Progenitor cell of endocrine pancreas (in vitro differentiated cells): ENCODE data around the gene SLC7A14. TPM values are rescaled to one million over a fixed set of nuclear protein-coding genes. Genes with fewer than 3 reads are reported as not detected.

ENCODE experiments used
- DNase-seq: peaks from one replicate; pipeline ENCODE4 v3.0.0; 2021; ENCODE audit warnings: low spot score; ENCODE audit not compliant: unreplicated experiment
- H3K27ac Mint-ChIP-seq: 2 replicates; pipeline ENCODE4 v1.8.0; 2021; ENCODE audit warnings: mild to moderate bottlenecking, moderate library complexity, mixed read lengths
- H3K27me3 Mint-ChIP-seq: 2 replicates; pipeline ENCODE4 v1.8.0; 2021; ENCODE audit warnings: mixed read lengths
- H3K36me3 Mint-ChIP-seq: 2 replicates; pipeline ENCODE4 v1.8.0; 2022; ENCODE audit warnings: mixed read lengths; ENCODE audit not compliant: insufficient read depth
- H3K4me1 Mint-ChIP-seq: 2 replicates; pipeline ENCODE4 v1.8.0; 2021; ENCODE audit warnings: low read depth, mixed read lengths
- H3K4me3 Mint-ChIP-seq: 2 replicates; pipeline ENCODE4 v1.8.0; 2021; ENCODE audit warnings: low read depth, mild to moderate bottlenecking, moderate library complexity, mixed read lengths
- H3K9me3 Mint-ChIP-seq: 2 replicates; pipeline ENCODE4 v1.8.0; 2021; ENCODE audit warnings: low read depth, mixed read lengths
- CTCF ChIP-seq: fragments of 200-600 bp; sonication (generic); IDR thresholded peaks from one replicate; pipeline ENCODE4 v1.5.0; 2021; ENCODE audit warnings: antibody characterized with exemption, mild to moderate bottlenecking; ENCODE audit not compliant: unreplicated experiment
- total RNA-seq: library from RNA; stranded (reverse); gene quantifications from 2 replicates; pipeline ENCODE4 v1.2.1, GENCODE V29; 2021

Gene SLC7A14
- total RNA-seq, 1 donor from 2014 or later: 1.2 TPM

- Mint-ChIP-seq H3K36me3 (peaks cover 1% of the 10 kb centered on the region), H3K4me1 (peaks cover 24% of the 10 kb centered on the region), H3K27ac (no peak overlapping the region), H3K27me3 (no peaks in the 10 kb centered on the region), H3K9me3 (no peaks in the 10 kb centered on the region), H3K4me3 (no peak overlapping the region)
- TF ChIP-seq CTCF: no peak
- no peak for DNase-seq
Observed at GRCh38 chr3:170429050-170429449, 156.8 kb downstream of the SLC7A14 start.

- no peak for DNase-seq
- H3K4me1 Mint-ChIP-seq: peaks cover 24% of the 10 kb centered on the region
Observed at GRCh38 chr3:170428095-170428494, 157.8 kb downstream of the SLC7A14 start.

GRCh38 chr3:170426240-170426797, 159.6 kb downstream of the SLC7A14 start:
- Mint-ChIP-seq H3K4me3 (peak overlapping the region; percentile 59), H3K27ac (peak overlapping the region; percentile 95), H3K27me3 (peaks cover 3% of the 10 kb centered on the region), H3K9me3 (no peaks in the 10 kb centered on the region), H3K36me3 (peaks cover 1% of the 10 kb centered on the region), H3K4me1 (peaks cover 24% of the 10 kb centered on the region)
- no peak for TF ChIP-seq CTCF
- DNase-seq: no peak

More at GRCh38 chr3:170428095-170428494, 157.8 kb downstream of the SLC7A14 start:
- Mint-ChIP-seq H3K36me3 (peaks cover 1% of the 10 kb centered on the region), H3K27me3 (no peaks in the 10 kb centered on the region), H3K9me3 (no peaks in the 10 kb centered on the region), H3K4me3 (no peak overlapping the region), H3K27ac (no peak overlapping the region)
- TF ChIP-seq CTCF: no peak

- TF ChIP-seq CTCF: no peak
- Mint-ChIP-seq H3K36me3 (peaks cover 1% of the 10 kb centered on the region), H3K4me3 (peak overlapping the region; percentile 59), H3K27me3 (peaks cover 6% of the 10 kb centered on the region), H3K27ac (peak overlapping the region; percentile 95), H3K9me3 (no peaks in the 10 kb centered on the region), H3K4me1 (peaks cover 24% of the 10 kb centered on the region)
- peak; percentile 17 for DNase-seq
Observed at GRCh38 chr3:170425491-170426239, 160.2 kb downstream of the SLC7A14 start.

GRCh38 chr3:170424879-170425278, 161.0 kb downstream of the SLC7A14 start:
- peaks cover 1% of the 10 kb centered on the region for H3K36me3 Mint-ChIP-seq

More at GRCh38 chr3:170424879-170425278, 161.0 kb downstream of the SLC7A14 start:
- H3K4me1 Mint-ChIP-seq: peaks cover 27% of the 10 kb centered on the region
- no peak overlapping the region for H3K27ac Mint-ChIP-seq
- H3K9me3 Mint-ChIP-seq: no peaks in the 10 kb centered on the region
- no peak for DNase-seq
- H3K27me3 Mint-ChIP-seq: peaks cover 12% of the 10 kb centered on the region
- no peak for TF ChIP-seq CTCF
- no peak overlapping the region for H3K4me3 Mint-ChIP-seq
